Measurements from ENCODE around the gene RPS27L.

The RPS27L gene

DNA sequence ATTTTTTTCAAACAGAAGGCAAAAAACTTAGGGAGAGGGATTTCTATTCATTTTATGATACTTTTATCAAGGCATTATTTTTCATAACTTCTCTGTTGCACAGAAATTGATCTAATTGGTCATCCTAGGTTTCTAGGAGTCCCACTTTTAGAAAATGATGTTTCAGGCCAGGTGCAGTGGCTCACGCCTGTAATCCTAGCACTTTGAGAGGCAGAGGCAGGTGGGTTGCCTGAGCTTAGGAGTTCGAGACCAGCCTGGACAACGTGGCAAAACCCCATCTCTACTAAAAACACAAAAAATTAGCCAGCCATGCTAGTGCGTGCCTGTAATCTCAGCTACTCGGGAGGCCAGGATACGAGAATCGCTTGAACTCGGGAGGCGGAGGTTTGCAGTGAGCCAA, 32.8 kb downstream of the RPS27L start:
- TF ChIP-seq, protein P1, sequence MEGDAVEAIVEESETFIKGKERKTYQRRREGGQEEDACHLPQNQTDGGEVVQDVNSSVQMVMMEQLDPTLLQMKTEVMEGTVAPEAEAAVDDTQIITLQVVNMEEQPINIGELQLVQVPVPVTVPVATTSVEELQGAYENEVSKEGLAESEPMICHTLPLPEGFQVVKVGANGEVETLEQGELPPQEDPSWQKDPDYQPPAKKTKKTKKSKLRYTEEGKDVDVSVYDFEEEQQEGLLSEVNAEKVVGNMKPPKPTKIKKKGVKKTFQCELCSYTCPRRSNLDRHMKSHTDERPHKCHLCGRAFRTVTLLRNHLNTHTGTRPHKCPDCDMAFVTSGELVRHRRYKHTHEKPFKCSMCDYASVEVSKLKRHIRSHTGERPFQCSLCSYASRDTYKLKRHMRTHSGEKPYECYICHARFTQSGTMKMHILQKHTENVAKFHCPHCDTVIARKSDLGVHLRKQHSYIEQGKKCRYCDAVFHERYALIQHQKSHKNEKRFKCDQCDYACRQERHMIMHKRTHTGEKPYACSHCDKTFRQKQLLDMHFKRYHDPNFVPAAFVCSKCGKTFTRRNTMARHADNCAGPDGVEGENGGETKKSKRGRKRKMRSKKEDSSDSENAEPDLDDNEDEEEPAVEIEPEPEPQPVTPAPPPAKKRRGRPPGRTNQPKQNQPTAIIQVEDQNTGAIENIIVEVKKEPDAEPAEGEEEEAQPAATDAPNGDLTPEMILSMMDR (conservative IDR thresholded peaks at IDR 0.05; ENCODE audit: low read length), result no peak
- no peak for DNase-seq (ENCODE audit: low read depth)
- H3K4me3 ChIP-seq (ENCODE audit: low read length), result no peak overlapping the region

DNA sequence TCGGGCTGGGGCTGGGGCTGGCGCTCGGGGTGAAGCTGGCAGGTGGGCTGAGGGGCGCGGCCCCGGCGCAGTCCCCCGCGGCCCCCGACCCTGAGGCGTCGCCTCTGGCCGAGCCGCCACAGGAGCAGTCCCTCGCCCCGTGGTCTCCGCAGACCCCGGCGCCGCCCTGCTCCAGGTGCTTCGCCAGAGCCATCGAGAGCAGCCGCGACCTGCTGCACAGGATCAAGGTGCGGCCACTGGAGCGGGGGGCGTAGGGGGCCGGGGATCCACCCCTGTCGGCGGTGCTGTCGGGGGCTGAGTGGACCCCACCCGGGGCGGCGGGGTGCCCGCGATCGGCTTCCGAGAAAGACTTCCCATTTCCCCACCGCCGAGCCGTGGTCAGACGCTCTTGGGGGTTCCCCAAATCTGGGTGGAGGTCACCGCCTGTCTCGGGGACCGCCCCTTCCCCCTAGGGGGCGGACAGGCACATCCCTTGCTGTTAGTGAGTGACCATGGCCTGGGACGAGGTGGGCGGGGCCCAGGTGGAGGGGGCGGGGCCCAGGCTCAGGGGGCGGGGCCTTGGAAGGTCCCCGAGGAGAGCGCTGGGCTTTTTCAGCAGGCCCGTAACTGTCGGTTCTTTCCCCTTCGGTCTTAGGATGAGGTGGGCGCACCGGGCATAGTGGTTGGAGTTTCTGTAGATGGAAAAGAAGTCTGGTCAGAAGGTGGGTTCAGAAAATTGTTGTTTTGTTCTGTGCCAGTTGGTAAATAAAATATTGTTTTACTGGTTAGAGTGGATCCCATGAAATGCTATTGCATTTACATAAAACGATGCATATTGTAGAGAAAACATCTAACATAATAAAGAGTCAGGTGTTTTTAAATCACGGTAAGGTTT, 35.0 kb downstream of the RPS27L start:
- DNase-seq (ENCODE audit: low read depth), result peak; percentile 75
- H3K4me3 ChIP-seq (ENCODE audit: low read length), result peak overlapping the region; percentile 78
- TF ChIP-seq, protein P1 (conservative IDR thresholded peaks at IDR 0.05; ENCODE audit: low read length), result peak; percentile 28; the same call in 1 of the 2 replicates

DNA sequence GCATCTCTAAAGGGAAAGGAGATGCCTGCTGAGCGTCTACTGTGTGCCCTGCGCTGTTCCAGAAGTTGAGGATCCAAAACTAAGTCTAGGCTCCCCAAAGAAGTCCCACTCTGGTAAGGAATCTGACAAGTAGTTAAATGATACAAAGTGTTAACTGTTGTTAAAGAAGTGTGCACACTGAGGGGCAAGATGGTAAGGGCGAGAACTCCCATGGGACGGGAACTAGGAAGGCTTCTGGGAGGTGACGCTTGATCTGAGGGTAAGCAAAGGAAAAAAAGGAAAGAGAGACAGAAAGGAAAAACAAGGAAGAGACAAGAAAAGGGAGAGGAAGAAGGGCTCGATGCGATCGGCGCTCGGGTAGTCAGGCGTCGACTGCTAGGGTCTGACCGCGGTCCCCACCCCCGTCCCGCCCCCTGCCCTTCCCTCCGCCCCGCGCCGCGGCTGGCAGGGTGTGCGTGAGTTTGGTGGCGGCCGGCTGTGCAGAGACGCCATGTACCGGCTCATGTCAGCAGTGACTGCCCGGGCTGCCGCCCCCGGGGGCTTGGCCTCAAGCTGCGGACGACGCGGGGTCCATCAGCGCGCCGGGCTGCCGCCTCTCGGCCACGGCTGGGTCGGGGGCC, 35.8 kb downstream of the RPS27L start, which contains the start of gene LACTB:
LACTB (plus strand) TSS at position 480 of the 620 bp plus-strand sequence; CDS start at position 491, 11 bp downstream.
- TF ChIP-seq, protein P1 (conservative IDR thresholded peaks at IDR 0.05; ENCODE audit: low read length), result no peak
- H3K4me3 ChIP-seq (ENCODE audit: low read length), result peak within 1 kb of the TSS; percentile 78
- peak; percentile 92 for DNase-seq (ENCODE audit: low read depth)

DNA sequence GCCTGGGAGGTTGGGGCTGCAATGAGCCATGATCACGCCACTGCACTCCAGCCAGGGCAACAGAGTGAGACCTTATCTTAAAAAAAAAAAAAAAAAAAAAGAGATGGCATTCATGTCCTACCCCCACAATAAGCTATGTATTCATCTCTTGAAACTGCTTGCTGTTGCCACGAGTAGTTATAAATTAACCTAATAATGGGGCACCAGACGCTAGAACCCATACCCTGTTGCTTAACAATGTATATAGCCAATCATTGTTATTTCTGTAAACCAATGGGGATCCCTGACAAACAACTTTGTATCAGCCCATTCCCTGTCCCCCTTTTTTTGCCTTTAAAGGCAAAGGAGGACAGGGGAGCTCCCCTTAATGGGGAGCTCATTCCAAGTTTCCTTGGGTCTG, 38.4 kb downstream of the RPS27L start:
- no peak for DNase-seq (ENCODE audit: low read depth)
- TF ChIP-seq, protein P1 (conservative IDR thresholded peaks at IDR 0.05; ENCODE audit: low read length), result no peak
- no peak overlapping the region for H3K4me3 ChIP-seq (ENCODE audit: low read length)

DNA sequence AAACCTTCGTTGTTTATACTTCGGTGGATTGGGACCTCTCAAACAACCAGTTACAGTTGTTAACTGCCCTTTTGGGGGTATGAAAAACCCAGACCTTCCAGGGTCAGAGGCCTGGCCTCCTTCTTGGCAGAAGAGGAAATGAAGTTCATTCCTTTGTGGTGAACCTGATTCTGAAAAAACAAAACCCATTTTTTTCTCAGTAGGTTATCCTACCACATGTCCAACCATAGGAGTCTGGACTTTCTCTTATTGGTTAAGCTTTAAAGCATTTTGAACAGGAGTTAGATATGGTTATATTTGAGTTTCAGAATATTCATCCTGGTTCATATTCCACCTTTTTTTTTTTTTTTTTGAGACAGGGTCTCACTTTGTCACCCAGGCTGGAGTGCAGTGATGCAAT, 42.8 kb downstream of the RPS27L start:
- H3K4me3 ChIP-seq (ENCODE audit: low read length), result no peak overlapping the region
- TF ChIP-seq, protein P1 (conservative IDR thresholded peaks at IDR 0.05; ENCODE audit: low read length), result no peak
- no peak for DNase-seq (ENCODE audit: low read depth)

DNA sequence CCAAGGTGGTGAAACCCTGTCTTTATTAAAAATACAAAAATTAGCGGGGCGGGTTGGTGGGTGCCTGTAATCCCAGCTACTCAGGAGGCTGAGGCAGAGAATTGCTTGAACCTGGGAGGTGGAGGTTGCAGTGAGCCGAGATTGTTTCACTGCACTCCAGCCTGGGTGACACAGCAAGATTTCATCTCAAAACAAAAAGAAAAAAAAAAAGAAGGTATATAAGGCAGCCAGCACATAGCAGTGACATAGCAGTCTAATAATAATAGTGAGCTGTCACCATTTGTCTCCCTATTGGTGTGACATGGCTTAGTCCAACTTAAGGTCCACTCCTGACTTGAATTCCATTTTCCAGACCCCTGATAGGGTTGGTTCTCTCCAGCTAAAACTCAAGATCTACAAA, 44.4 kb downstream of the RPS27L start:
- H3K4me3 ChIP-seq (ENCODE audit: low read length), result no peak overlapping the region
- TF ChIP-seq, protein P1 (conservative IDR thresholded peaks at IDR 0.05; ENCODE audit: low read length), result no peak
- no peak for DNase-seq (ENCODE audit: low read depth)

All from AG10803 (cell line).